Panc1 (cell line): ENCODE measurements around the gene PPP1R1B. TPM values are rescaled to one million over a fixed set of nuclear protein-coding genes. Genes with fewer than 3 reads are reported as not detected.

Experiments
- ATAC-seq: fragments of 200-7000 bp; cut with Tn5 transposase; 2 replicates; pipeline ENCODE4 v1.9.1; 2020; ENCODE audit warnings: mild to moderate bottlenecking, moderate library complexity
- BruUV-seq: library from RNA; stranded (reverse); fragments of 400-500 nt; replicated peaks from 2 replicates; lab custom pipeline; 2021; lab: Mats Ljungman, UMichigan
- CTCF ChIA-PET: fragments of 300-600 bp; sonication (Branson Sonifier 250); formaldehyde crosslinking; loops from one replicate; lab custom pipeline; 2022; ENCODE audit warnings: antibody characterized with exemption; lab: Charles Lee
- POLR2A ChIA-PET: fragments of 300-600 bp; sonication (Branson Sonifier 250); formaldehyde crosslinking; loops from one replicate; lab custom pipeline; 2022; ENCODE audit warnings: antibody characterized with exemption; lab: Charles Lee
- DNase-seq: peaks from one replicate; pipeline ENCODE4 v3.0.0-alpha.2; 2010; ENCODE audit warnings: low read depth, low spot score
- H3K27ac ChIP-seq: 2 replicates; pipeline ENCODE4 v1.5.1; 2011; ENCODE audit warnings: mild to moderate bottlenecking, low read length, inconsistent platforms
- H3K27me3 ChIP-seq: fragments of 200-500 bp; sonication (Bioruptor generic); 2 replicates; pipeline ENCODE4 v1.6.0; 2014; ENCODE audit warnings: low read length, inconsistent platforms; ENCODE audit not compliant: control insufficient read depth, insufficient read depth
- H3K36me3 ChIP-seq: fragments of 200-500 bp; sonication (Bioruptor generic); 2 replicates; pipeline ENCODE4 v1.5.1; 2014; ENCODE audit warnings: inconsistent platforms, mild to moderate bottlenecking, low read length, moderate library complexity; ENCODE audit not compliant: control insufficient read depth, insufficient read depth
- H3K4me1 ChIP-seq: 2 replicates; pipeline ENCODE4 v1.5.1; 2011; ENCODE audit warnings: inconsistent platforms, mild to moderate bottlenecking, low read length, moderate library complexity; ENCODE audit not compliant: control insufficient read depth, insufficient read depth
- H3K4me3 ChIP-seq, 2 experiments: 2 replicates each; pipeline ENCODE4 v1.5.1; 2011 to 2012; ENCODE audit warnings: low read depth in 2 of 2, low read length in 2 of 2, mild to moderate bottlenecking in 2 of 2, inconsistent platforms in 1 of 2, moderate library complexity in 1 of 2
- H3K9me3 ChIP-seq: fragments of 200-500 bp; sonication (Bioruptor generic); 2 replicates; pipeline ENCODE4 v1.5.1; 2014; ENCODE audit warnings: low read depth, mild to moderate bottlenecking, inconsistent platforms, low read length, moderate library complexity; ENCODE audit not compliant: control insufficient read depth, insufficient read depth
- CTCF ChIP-seq: fragments of 450-650 bp; IDR thresholded peaks from 2 replicates; pipeline ENCODE4 v1.5.1; 2017; ENCODE audit warnings: mild to moderate bottlenecking
- POLR2AphosphoS5 ChIP-seq: IDR thresholded peaks from 2 replicates; pipeline ENCODE4 v1.6.1; 2012; ENCODE audit warnings: mild to moderate bottlenecking, low read depth, low read length, moderate library complexity
- REST ChIP-seq, 2 experiments: IDR thresholded peaks; 2 replicates each; pipeline ENCODE4 v1.6.1; 2011 to 2012; ENCODE audit warnings: low read depth in 2 of 2, control low read depth in 1 of 2, low read length in 1 of 2, mild to moderate bottlenecking in 1 of 2, moderate library complexity in 1 of 2; ENCODE audit not compliant: insufficient read depth in 1 of 2
- SIN3A ChIP-seq: IDR thresholded peaks from 2 replicates; pipeline ENCODE4 v1.6.1; 2012; ENCODE audit warnings: low read depth, mild to moderate bottlenecking, low read length, moderate library complexity, borderline replicate concordance; ENCODE audit not compliant: insufficient read depth
- TCF7L2 ChIP-seq: IDR thresholded peaks from 2 replicates; pipeline ENCODE4 v1.6.1; 2011; ENCODE audit warnings: mild to moderate bottlenecking, low read depth, low read length, inconsistent platforms
- in situ Hi-C: cut with HindIII; loops from 2 replicates; pipeline ENCODE4 v1.10.0; 2016; ENCODE audit warnings: low sequenced_read_pairs, low pct_unique_long_range_greater_than_20kb
- intact Hi-C: fragments of 100-400 bp; cut with micrococcal nuclease; formaldehyde crosslinking; loops from one replicate; pipeline ENCODE4 v1.10.0; 2022; ENCODE audit not compliant: unreplicated experiment
- total RNA-seq: library from RNA; stranded (reverse); gene quantifications from one replicate; pipeline ENCODE4 v1.2.1, GENCODE V29; 2021; ENCODE audit not compliant: unreplicated experiment

The PPP1R1B gene
- total RNA-seq, 1 experiment from 2014 or later = 45.7 TPM

- POLR2A ChIA-PET = interaction anchor here (1.0 kb wide), 1 partner anchor 161 kb away, joined by 4 read pairs; no protein-coding TSS in a partner anchor
- H3K9me3 ChIP-seq = no peaks in the 10 kb centered on the region
- peaks cover 7% of the 10 kb centered on the region; the same call in 1 of the 2 replicates for H3K4me1 ChIP-seq
- no peaks in the 10 kb centered on the region for H3K36me3 ChIP-seq
- peak; percentile 69 for ATAC-seq
- DNase-seq = peak; percentile 32
- CTCF ChIA-PET = interaction anchor here (0.6 to 1.2 kb wide), 6 partner anchors 8 to 371 kb away, joined by 3 to 8 read pairs (median 5); no protein-coding TSS in a partner anchor
- TF ChIP-seq TCF7L2 (no peak), CTCF (peak; percentile 84)
- intact Hi-C loops = loop anchor here (5.0 kb wide), 2 partner anchors 49 to 76 kb away; no protein-coding TSS in a partner anchor
- H3K27me3 ChIP-seq = no peaks in the 10 kb centered on the region
- no TSS peak for BruUV-seq
- in situ Hi-C loops = no loop called here
- no peak overlapping the region for H3K27ac ChIP-seq
- H3K4me3 ChIP-seq = no peak overlapping the region
Measured at GRCh38 chr17:39623356-39623950, 3.3 kb upstream of the PPP1R1B start.

GRCh38 chr17:39624313-39624712 is 2.4 kb upstream of the PPP1R1B start:
- Histone ChIP-seq H3K27me3 (no peaks in the 10 kb centered on the region), H3K9me3 (no peaks in the 10 kb centered on the region), H3K4me1 (peaks cover 7% of the 10 kb centered on the region; the same call in 1 of the 2 replicates), H3K36me3 (no peaks in the 10 kb centered on the region), H3K4me3 (no peak overlapping the region), H3K27ac (no peak overlapping the region)
- TF ChIP-seq POLR2AphosphoS5 = no peak
- TF ChIP-seq REST (IDR thresholded peaks at IDR 0.05; ENCODE audit: insufficient read depth in 1 of 2, low read depth in 2 of 2, low read length in 1 of 2) = no peak
- no peak for TF ChIP-seq CTCF
- TF ChIP-seq SIN3A = no peak
- no peak for ATAC-seq
- DNase-seq = no peak
- in situ Hi-C loops (no loop called here), intact Hi-C loops (loop anchor here (5.0 kb wide), 2 partner anchors 48 to 77 kb away; no protein-coding TSS in a partner anchor)
- POLR2A ChIA-PET = no interaction called here
- CTCF ChIA-PET = interaction anchor here (0.8 to 1.2 kb wide), 3 partner anchors 29 to 158 kb away, joined by 3 to 5 read pairs (median 4); no protein-coding TSS in a partner anchor
- no TSS peak for BruUV-seq
